ENCODE results near the gene CCDC88B.
"Not testable (repeated sequence)": the region's sequence is repeated elsewhere in the genome, so short reads cannot be mapped to it uniquely, and the experiment has no call there.

Gene CCDC88B

GRCh38 chr11:64323984-64324383 lies 16.0 kb upstream of the CCDC88B start:
- not testable (repeated sequence) for DNase-seq

GRCh38 chr11:64324692-64325469 lies 15.1 kb upstream of the CCDC88B start:
- DNase-seq, result no peak

- no peak for DNase-seq
Measured at GRCh38 chr11:64327375-64327774, 12.6 kb upstream of the CCDC88B start.

GRCh38 chr11:64327993-64328392 lies 12.0 kb upstream of the CCDC88B start:
- DNase-seq, result no peak

GRCh38 chr11:64330888-64331287 lies 9.1 kb upstream of the CCDC88B start:
- no peak for DNase-seq

- DNase-seq, result no peak
Measured at GRCh38 chr11:64331569-64332371, 8.2 kb upstream of the CCDC88B start.

- DNase-seq, result no peak
Measured at GRCh38 chr11:64333556-64333955, 6.4 kb upstream of the CCDC88B start.

- DNase-seq, result peak; percentile 30
Measured at GRCh38 chr11:64334764-64335735, 5.0 kb upstream of the CCDC88B start.

GRCh38 chr11:64337538-64338249 lies 2.3 kb upstream of the CCDC88B start:
- no peak for DNase-seq

- DNase-seq, result no peak
Measured at GRCh38 chr11:64338716-64339115, 1.3 kb upstream of the CCDC88B start.

GRCh38 chr11:64339286-64339685 lies 718 bp upstream of the CCDC88B start:
- DNase-seq, result no peak

GRCh38 chr11:64340671-64341335 lies 799 bp downstream of the CCDC88B start:
- DNase-seq, result no peak

GRCh38 chr11:64341429-64341828 lies 1.4 kb downstream of the CCDC88B start:
- DNase-seq, result no peak

- DNase-seq, result peak; percentile 53
Measured at GRCh38 chr11:64341851-64342791, 2.1 kb downstream of the CCDC88B start.

GRCh38 chr11:64342869-64343745 lies 3.1 kb downstream of the CCDC88B start:
- DNase-seq, result peak; percentile 51

GRCh38 chr11:64343767-64344559 lies 4.0 kb downstream of the CCDC88B start:
- DNase-seq, result no peak

- DNase-seq, result no peak
Measured at GRCh38 chr11:64344787-64345186, 4.8 kb downstream of the CCDC88B start.

- no peak for DNase-seq
Measured at GRCh38 chr11:64347193-64347867, 7.3 kb downstream of the CCDC88B start.
